ENCODE measurements around the gene HNRNPC. TPM values are rescaled to one million over a fixed set of nuclear protein-coding genes. Genes with fewer than 3 reads are reported as not detected.
"Not testable (repeated sequence)": the region's sequence is repeated elsewhere in the genome, so short reads cannot be mapped to it uniquely, and the experiment has no call there.

The HNRNPC gene
- total RNA-seq, 2 experiments from 2014 or later: 897 to 1,000 TPM

GRCh38 chr14:21215879-21216251 is 53.4 kb downstream of the HNRNPC start:
- TF ChIP-seq CTCF (conservative IDR thresholded peaks at IDR 0.05; ENCODE audit: low read length) (no peak), EZH2phosphoT487 (IDR thresholded peaks at IDR 0.05; ENCODE audit: borderline replicate concordance, low read depth, low read length) (no peak)
- Histone ChIP-seq H3K9me3 (ENCODE audit: low read length) (no peaks in the 10 kb centered on the region), H3K79me2 (ENCODE audit: insufficient read depth, low read depth, low read length) (peaks cover 87% of the 10 kb centered on the region), H3K4me1 (ENCODE audit: insufficient read depth, low read length, poor library complexity, severe bottlenecking) (no peaks in the 10 kb centered on the region), H3K4me3 (ENCODE audit: low read depth, low read length, poor library complexity, severe bottlenecking) (no peak overlapping the region), H3K9me2 (ENCODE audit: insufficient read depth, low read length) (no peaks in the 10 kb centered on the region), H2AFZ (ENCODE audit: low read length) (no peak overlapping the region), H4K20me1 (ENCODE audit: insufficient read depth, low read length) (peaks cover 70% of the 10 kb centered on the region), H3K27ac (ENCODE audit: low read depth, low read length, poor library complexity, severe bottlenecking) (no peak overlapping the region), H3K4me2 (ENCODE audit: low read length) (no peak overlapping the region), H3K36me3 (ENCODE audit: insufficient read depth, low read length) (peaks cover 99% of the 10 kb centered on the region)
- no peak for DNase-seq (ENCODE audit: low spot score)
- intact Hi-C loops (cut with micrococcal nuclease; ENCODE audit: unreplicated experiment): no loop called here
- BruUV-seq (replicated peaks): no TSS peak
- ChIA-PET CTCF (ENCODE audit: unreplicated experiment) (no interaction called here), POLR2A (interaction anchor here (0.6 kb wide), 2 partner anchors 9 to 1120 kb away, joined by 3 to 5 read pairs; no protein-coding TSS in a partner anchor)

GRCh38 chr14:21215130-21215878 is 53.9 kb downstream of the HNRNPC start:
- Histone ChIP-seq H3K27ac (ENCODE audit: low read depth, low read length, poor library complexity, severe bottlenecking) (no peak overlapping the region), H3K4me3 (ENCODE audit: low read depth, low read length, poor library complexity, severe bottlenecking) (no peak overlapping the region), H3K36me3 (ENCODE audit: insufficient read depth, low read length) (peaks cover 95% of the 10 kb centered on the region), H3K4me1 (ENCODE audit: insufficient read depth, low read length, poor library complexity, severe bottlenecking) (no peaks in the 10 kb centered on the region), H3K9me3 (ENCODE audit: low read length) (no peaks in the 10 kb centered on the region), H3K4me2 (ENCODE audit: low read length) (no peak overlapping the region), H3K79me2 (ENCODE audit: insufficient read depth, low read depth, low read length) (peaks cover 81% of the 10 kb centered on the region), H2AFZ (ENCODE audit: low read length) (no peak overlapping the region), H4K20me1 (ENCODE audit: insufficient read depth, low read length) (peaks cover 65% of the 10 kb centered on the region), H3K9me2 (ENCODE audit: insufficient read depth, low read length) (no peaks in the 10 kb centered on the region)
- no peak for DNase-seq (ENCODE audit: low spot score)
- BruUV-seq (replicated peaks): no TSS peak
- intact Hi-C loops (cut with micrococcal nuclease; ENCODE audit: unreplicated experiment): no loop called here
- TF ChIP-seq EZH2phosphoT487 (IDR thresholded peaks at IDR 0.05; ENCODE audit: borderline replicate concordance, low read depth, low read length): no peak
- no peak for TF ChIP-seq CTCF (conservative IDR thresholded peaks at IDR 0.05; ENCODE audit: low read length)
- CTCF ChIA-PET (ENCODE audit: unreplicated experiment): no interaction called here
- POLR2A ChIA-PET: interaction anchor here (0.9 to 1.1 kb wide), 4 partner anchors 8 to 195 kb away, joined by 3 to 4 read pairs (median 3); no protein-coding TSS in a partner anchor

GRCh38 chr14:21213652-21214051 is 55.6 kb downstream of the HNRNPC start:
- Histone ChIP-seq H3K27ac (ENCODE audit: low read depth, low read length, poor library complexity, severe bottlenecking) (no peak overlapping the region), H3K36me3 (ENCODE audit: insufficient read depth, low read length) (peaks cover 95% of the 10 kb centered on the region), H3K79me2 (ENCODE audit: insufficient read depth, low read depth, low read length) (peaks cover 70% of the 10 kb centered on the region), H3K9me3 (ENCODE audit: low read length) (no peaks in the 10 kb centered on the region), H3K9me2 (ENCODE audit: insufficient read depth, low read length) (no peaks in the 10 kb centered on the region), H3K4me1 (ENCODE audit: insufficient read depth, low read length, poor library complexity, severe bottlenecking) (no peaks in the 10 kb centered on the region), H3K4me2 (ENCODE audit: low read length) (no peak overlapping the region), H3K4me3 (ENCODE audit: low read depth, low read length, poor library complexity, severe bottlenecking) (no peak overlapping the region), H2AFZ (ENCODE audit: low read length) (no peak overlapping the region), H4K20me1 (ENCODE audit: insufficient read depth, low read length) (peaks cover 58% of the 10 kb centered on the region)
- no TSS peak for BruUV-seq (replicated peaks)
- ChIA-PET POLR2A (interaction anchor here (1.0 kb wide), 1 partner anchor 9 kb away, joined by 3 read pairs; no protein-coding TSS in a partner anchor), CTCF (ENCODE audit: unreplicated experiment) (no interaction called here)
- intact Hi-C loops (cut with micrococcal nuclease; ENCODE audit: unreplicated experiment): no loop called here
- no peak for DNase-seq (ENCODE audit: low spot score)
- TF ChIP-seq EZH2phosphoT487 (IDR thresholded peaks at IDR 0.05; ENCODE audit: borderline replicate concordance, low read depth, low read length) (no peak), CTCF (conservative IDR thresholded peaks at IDR 0.05; ENCODE audit: low read length) (no peak)

GRCh38 chr14:21212824-21213223 is 56.4 kb downstream of the HNRNPC start:
- H3K4me2 ChIP-seq (ENCODE audit: low read length); H3K4me1 ChIP-seq (ENCODE audit: insufficient read depth, low read length, poor library complexity, severe bottlenecking); H3K4me3 ChIP-seq (ENCODE audit: low read depth, low read length, poor library complexity, severe bottlenecking); H3K27ac ChIP-seq (ENCODE audit: low read depth, low read length, poor library complexity, severe bottlenecking); H3K9me3 ChIP-seq (ENCODE audit: low read length); H3K9me2 ChIP-seq (ENCODE audit: insufficient read depth, low read length); BruUV-seq (replicated peaks); CTCF ChIA-PET (ENCODE audit: unreplicated experiment); POLR2A ChIA-PET; DNase-seq (ENCODE audit: low spot score); H2AFZ ChIP-seq (ENCODE audit: low read length); intact Hi-C loops (cut with micrococcal nuclease; ENCODE audit: unreplicated experiment): not testable (repeated sequence)
- H3K36me3 ChIP-seq (ENCODE audit: insufficient read depth, low read length): peaks cover 95% of the 10 kb centered on the region
- peaks cover 65% of the 10 kb centered on the region for H4K20me1 ChIP-seq (ENCODE audit: insufficient read depth, low read length)
- H3K79me2 ChIP-seq (ENCODE audit: insufficient read depth, low read depth, low read length): peaks cover 62% of the 10 kb centered on the region

Measured in OCI-LY7 (cell line).